Neural cell (in vitro differentiated cells): ENCODE measurements around the gene SGTA. TPM values are rescaled to one million over a fixed set of nuclear protein-coding genes. Genes with fewer than 3 reads are reported as not detected.

Source experiments
- H2AFZ ChIP-seq: fragments of 200-600, 300-800 bp; sonication (generic), shearing (Covaris generic); 2 replicates; pipeline ENCODE4 v1.6.0; 2014; ENCODE audit warnings: low read depth, mild to moderate bottlenecking, antibody characterized with exemption, low read length, moderate library complexity
- H3F3A ChIP-seq: fragments of 200-600 bp; shearing (Covaris generic); 2 replicates; pipeline ENCODE4 v1.6.1; 2016; ENCODE audit warnings: mild to moderate bottlenecking, moderate library complexity, mixed read lengths, antibody characterized with exemption, low read length; ENCODE audit not compliant: insufficient read depth, poor library complexity, severe bottlenecking
- H3K27ac ChIP-seq: fragments of 200-600, 300-800 bp; sonication (generic), shearing (Covaris generic); 2 replicates; pipeline ENCODE4 v1.5.1; 2014; ENCODE audit warnings: mild to moderate bottlenecking, low read length, moderate library complexity
- H3K27me3 ChIP-seq: fragments of 300-800, 200-600 bp; sonication (generic), shearing (Covaris generic); 2 replicates; pipeline ENCODE4 v1.6.0; 2014; ENCODE audit warnings: mild to moderate bottlenecking, low read depth, low read length, moderate library complexity; ENCODE audit not compliant: insufficient read depth
- H3K36me3 ChIP-seq: fragments of 300-800, 200-600 bp; sonication (generic), shearing (Covaris generic); 2 replicates; pipeline ENCODE4 v1.5.1; 2014; ENCODE audit warnings: mild to moderate bottlenecking, antibody characterized with exemption, low read length, moderate library complexity; ENCODE audit not compliant: insufficient read depth
- H3K4me2 ChIP-seq: fragments of 300-800, 200-600 bp; sonication (generic), shearing (Covaris generic); 2 replicates; pipeline ENCODE4 v1.6.0; 2014; ENCODE audit warnings: mild to moderate bottlenecking, low read length
- H3K4me3 ChIP-seq: fragments of 300-800, 200-600 bp; sonication (generic), shearing (Covaris generic); 2 replicates; pipeline ENCODE4 v1.5.1; 2014; ENCODE audit warnings: mild to moderate bottlenecking, low read length, moderate library complexity
- H3K79me2 ChIP-seq: fragments of 200-600 bp; shearing (Covaris generic); replicated peaks from 2 replicates; pipeline ENCODE4 v1.6.0; 2014; ENCODE audit warnings: mild to moderate bottlenecking, low read length, moderate library complexity; ENCODE audit not compliant: insufficient read depth
- H3K9ac ChIP-seq: fragments of 300-800, 200-600 bp; sonication (generic), shearing (Covaris generic); 2 replicates; pipeline ENCODE4 v1.6.1; 2016; ENCODE audit warnings: mild to moderate bottlenecking, low read length, mixed read lengths
- H3K9me2 ChIP-seq: fragments of 200-600 bp; shearing (Covaris generic); 2 replicates; pipeline ENCODE4 v1.6.1; 2016; ENCODE audit warnings: mild to moderate bottlenecking, low read length, mixed read lengths; ENCODE audit not compliant: insufficient read depth
- H3K9me3 ChIP-seq: fragments of 200-600, 300-800 bp; sonication (generic), shearing (Covaris generic); 2 replicates; pipeline ENCODE4 v1.6.1; 2016; ENCODE audit warnings: mild to moderate bottlenecking, mixed run types, low read length, moderate library complexity, mixed read lengths
- H4K20me1 ChIP-seq: fragments of 200-600 bp; shearing (Covaris generic); 2 replicates; pipeline ENCODE4 v1.6.1; 2016; ENCODE audit warnings: mild to moderate bottlenecking, mixed run types; ENCODE audit not compliant: insufficient read depth
- EP300 ChIP-seq: fragments of 450-650 bp; conservative IDR thresholded peaks from 2 replicates; pipeline ENCODE4 v1.6.1; 2014; ENCODE audit warnings: antibody characterized with exemption, mild to moderate bottlenecking, moderate library complexity; ENCODE audit not compliant: poor library complexity, severe bottlenecking
- EZH2 ChIP-seq: fragments of 200-600, 300-800 bp; shearing (Covaris generic), sonication (generic); IDR thresholded peaks from 2 replicates; pipeline ENCODE4 v1.6.1; 2014; ENCODE audit warnings: antibody characterized with exemption, low read length, borderline replicate concordance, mild to moderate bottlenecking; ENCODE audit not compliant: insufficient read depth, poor library complexity, severe bottlenecking
- MXI1 ChIP-seq: fragments of 450-650 bp; conservative IDR thresholded peaks from 2 replicates; pipeline ENCODE4 v1.6.1; 2014; ENCODE audit warnings: antibody characterized with exemption, mild to moderate bottlenecking; ENCODE audit not compliant: poor library complexity, severe bottlenecking
- POLR2AphosphoS5 ChIP-seq: IDR thresholded peaks from 2 replicates; pipeline ENCODE4 v1.6.1; 2012
- RAD21 ChIP-seq: fragments of 450-650 bp; conservative IDR thresholded peaks from 2 replicates; pipeline ENCODE4 v1.6.1; 2014; ENCODE audit warnings: antibody characterized with exemption, mild to moderate bottlenecking, moderate library complexity
- SMC3 ChIP-seq: fragments of 450-650 bp; conservative IDR thresholded peaks from 2 replicates; pipeline ENCODE4 v1.6.1; 2014; ENCODE audit warnings: antibody characterized with exemption, mild to moderate bottlenecking, moderate library complexity; ENCODE audit not compliant: poor library complexity
- TAF1 ChIP-seq: IDR thresholded peaks from 2 replicates; pipeline ENCODE4 v1.6.1; 2012; ENCODE audit warnings: low read depth
- polyA plus RNA-seq: library from polyadenylated mRNA; depleted of rRNA; stranded (reverse); fragments of >200 nt; gene quantifications from 2 replicates; pipeline ENCODE4 v1.2.3, GENCODE V29; 2014
- TF ChIP-seq, protein P1 (sequence below): IDR thresholded peaks from 2 replicates; pipeline ENCODE4 v1.6.1; 2012; ENCODE audit warnings: borderline replicate concordance
- TF ChIP-seq, protein P2 (sequence below): fragments of 450-650 bp; IDR thresholded peaks from 2 replicates; pipeline ENCODE4 v1.5.1; 2014; ENCODE audit warnings: antibody characterized with exemption, mild to moderate bottlenecking, moderate library complexity; ENCODE audit not compliant: poor library complexity, severe bottlenecking

SGTA gene
- polyA plus RNA-seq, 1 donor from 2014 or later = 80.6 TPM

DNA sequence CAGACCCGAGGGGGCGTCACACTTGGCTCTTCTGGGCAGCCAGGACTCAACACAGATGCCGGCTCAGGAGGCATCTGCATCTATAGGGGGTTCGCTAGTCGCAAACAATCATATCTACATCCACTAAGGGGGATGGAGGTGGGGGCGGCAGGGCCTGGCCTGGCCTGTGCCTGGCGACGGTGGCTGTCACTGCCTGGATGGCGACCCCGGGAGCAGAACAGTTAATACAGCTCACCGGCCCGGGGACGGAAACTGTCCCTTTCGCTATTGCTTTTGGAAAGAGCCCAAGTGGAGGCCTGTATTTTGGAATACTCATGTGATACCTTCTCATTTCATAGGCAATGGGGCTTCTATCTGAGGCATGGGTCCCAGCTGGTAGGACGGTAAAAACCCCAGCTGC lies 17.7 kb downstream of the SGTA start:
- peaks cover 1% of the 10 kb centered on the region for H3K79me2 ChIP-seq
- no peak overlapping the region for H3K4me2 ChIP-seq
- H2AFZ ChIP-seq = no peak overlapping the region
- H3K27ac ChIP-seq = no peak overlapping the region
- no peaks in the 10 kb centered on the region for H3K9me3 ChIP-seq
- TF ChIP-seq POLR2AphosphoS5 (no peak), MXI1 (no peak), SMC3 (no peak), EP300 (no peak), EZH2 (no peak), RAD21 (no peak), TAF1 (no peak)
- TF ChIP-seq, protein P1, sequence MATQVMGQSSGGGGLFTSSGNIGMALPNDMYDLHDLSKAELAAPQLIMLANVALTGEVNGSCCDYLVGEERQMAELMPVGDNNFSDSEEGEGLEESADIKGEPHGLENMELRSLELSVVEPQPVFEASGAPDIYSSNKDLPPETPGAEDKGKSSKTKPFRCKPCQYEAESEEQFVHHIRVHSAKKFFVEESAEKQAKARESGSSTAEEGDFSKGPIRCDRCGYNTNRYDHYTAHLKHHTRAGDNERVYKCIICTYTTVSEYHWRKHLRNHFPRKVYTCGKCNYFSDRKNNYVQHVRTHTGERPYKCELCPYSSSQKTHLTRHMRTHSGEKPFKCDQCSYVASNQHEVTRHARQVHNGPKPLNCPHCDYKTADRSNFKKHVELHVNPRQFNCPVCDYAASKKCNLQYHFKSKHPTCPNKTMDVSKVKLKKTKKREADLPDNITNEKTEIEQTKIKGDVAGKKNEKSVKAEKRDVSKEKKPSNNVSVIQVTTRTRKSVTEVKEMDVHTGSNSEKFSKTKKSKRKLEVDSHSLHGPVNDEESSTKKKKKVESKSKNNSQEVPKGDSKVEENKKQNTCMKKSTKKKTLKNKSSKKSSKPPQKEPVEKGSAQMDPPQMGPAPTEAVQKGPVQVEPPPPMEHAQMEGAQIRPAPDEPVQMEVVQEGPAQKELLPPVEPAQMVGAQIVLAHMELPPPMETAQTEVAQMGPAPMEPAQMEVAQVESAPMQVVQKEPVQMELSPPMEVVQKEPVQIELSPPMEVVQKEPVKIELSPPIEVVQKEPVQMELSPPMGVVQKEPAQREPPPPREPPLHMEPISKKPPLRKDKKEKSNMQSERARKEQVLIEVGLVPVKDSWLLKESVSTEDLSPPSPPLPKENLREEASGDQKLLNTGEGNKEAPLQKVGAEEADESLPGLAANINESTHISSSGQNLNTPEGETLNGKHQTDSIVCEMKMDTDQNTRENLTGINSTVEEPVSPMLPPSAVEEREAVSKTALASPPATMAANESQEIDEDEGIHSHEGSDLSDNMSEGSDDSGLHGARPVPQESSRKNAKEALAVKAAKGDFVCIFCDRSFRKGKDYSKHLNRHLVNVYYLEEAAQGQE = no peak
- TF ChIP-seq, protein P2, sequence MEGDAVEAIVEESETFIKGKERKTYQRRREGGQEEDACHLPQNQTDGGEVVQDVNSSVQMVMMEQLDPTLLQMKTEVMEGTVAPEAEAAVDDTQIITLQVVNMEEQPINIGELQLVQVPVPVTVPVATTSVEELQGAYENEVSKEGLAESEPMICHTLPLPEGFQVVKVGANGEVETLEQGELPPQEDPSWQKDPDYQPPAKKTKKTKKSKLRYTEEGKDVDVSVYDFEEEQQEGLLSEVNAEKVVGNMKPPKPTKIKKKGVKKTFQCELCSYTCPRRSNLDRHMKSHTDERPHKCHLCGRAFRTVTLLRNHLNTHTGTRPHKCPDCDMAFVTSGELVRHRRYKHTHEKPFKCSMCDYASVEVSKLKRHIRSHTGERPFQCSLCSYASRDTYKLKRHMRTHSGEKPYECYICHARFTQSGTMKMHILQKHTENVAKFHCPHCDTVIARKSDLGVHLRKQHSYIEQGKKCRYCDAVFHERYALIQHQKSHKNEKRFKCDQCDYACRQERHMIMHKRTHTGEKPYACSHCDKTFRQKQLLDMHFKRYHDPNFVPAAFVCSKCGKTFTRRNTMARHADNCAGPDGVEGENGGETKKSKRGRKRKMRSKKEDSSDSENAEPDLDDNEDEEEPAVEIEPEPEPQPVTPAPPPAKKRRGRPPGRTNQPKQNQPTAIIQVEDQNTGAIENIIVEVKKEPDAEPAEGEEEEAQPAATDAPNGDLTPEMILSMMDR = no peak
- H3K9me2 ChIP-seq = no peaks in the 10 kb centered on the region
- no peaks in the 10 kb centered on the region for H3F3A ChIP-seq
- H3K36me3 ChIP-seq = no peaks in the 10 kb centered on the region
- no peak overlapping the region for H3K4me3 ChIP-seq
- H3K27me3 ChIP-seq = no peaks in the 10 kb centered on the region
- no peaks in the 10 kb centered on the region for H4K20me1 ChIP-seq
- no peak overlapping the region for H3K9ac ChIP-seq

DNA sequence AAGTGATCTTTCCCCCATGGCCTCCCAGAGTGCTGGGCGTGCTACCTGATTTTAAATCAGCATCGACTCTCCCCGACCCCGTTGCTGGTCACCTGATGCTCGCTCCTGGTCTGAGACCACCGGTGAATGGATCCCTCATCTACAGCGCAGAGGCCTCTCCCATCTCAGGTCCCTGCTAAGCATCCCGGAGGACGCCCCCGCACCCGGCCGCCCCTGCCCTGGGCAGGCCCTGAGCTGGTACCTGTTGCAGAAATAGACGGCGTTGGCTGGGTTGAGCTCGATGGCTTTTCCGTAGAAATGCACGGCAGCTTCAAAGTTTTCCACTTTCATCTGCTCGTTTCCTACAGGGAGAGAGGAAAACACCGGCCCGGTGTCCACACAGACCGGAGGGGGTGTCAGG lies 18.1 kb downstream of the SGTA start:
- no peak overlapping the region for H3K9ac ChIP-seq
- no peak overlapping the region for H3K4me3 ChIP-seq
- TF ChIP-seq EZH2 (no peak), POLR2AphosphoS5 (no peak), MXI1 (no peak), RAD21 (no peak), SMC3 (no peak), TAF1 (no peak), EP300 (no peak)
- TF ChIP-seq, protein P2 = no peak
- TF ChIP-seq, protein P1 = no peak
- no peak overlapping the region for H3K4me2 ChIP-seq
- H3F3A ChIP-seq = no peaks in the 10 kb centered on the region
- no peaks in the 10 kb centered on the region for H3K79me2 ChIP-seq
- H3K27me3 ChIP-seq = no peaks in the 10 kb centered on the region
- no peaks in the 10 kb centered on the region for H3K9me2 ChIP-seq
- H4K20me1 ChIP-seq = no peaks in the 10 kb centered on the region
- H2AFZ ChIP-seq = no peak overlapping the region
- no peaks in the 10 kb centered on the region for H3K9me3 ChIP-seq
- H3K27ac ChIP-seq = no peak overlapping the region
- no peaks in the 10 kb centered on the region for H3K36me3 ChIP-seq
